H1 (cell line): ENCODE measurements around the gene PDGFD. TPM values are rescaled to one million over a fixed set of nuclear protein-coding genes. Genes with fewer than 3 reads are reported as not detected.

Experiments used
- BCL11A ChIP-seq, 2 experiments: IDR thresholded peaks; one replicate each; pipeline ENCODE4 v1.6.1; 2011; ENCODE audit warnings: low read depth in 2 of 2, low read length in 2 of 2, mild to moderate bottlenecking in 2 of 2
- CBX5 ChIP-seq: fragments of 300-800, 300-1000 bp; sonication (generic); IDR thresholded peaks from 2 replicates; pipeline ENCODE4 v1.7.1; 2016; ENCODE audit warnings: antibody characterized with exemption, low read length, low read depth
- CHD7 ChIP-seq: fragments of 300-600 bp; sonication (generic); IDR thresholded peaks from 2 replicates; pipeline ENCODE4 v1.7.1; 2012; ENCODE audit warnings: low read length, moderate library complexity, mild to moderate bottlenecking, inconsistent platforms; ENCODE audit not compliant: insufficient replicate concordance
- FOSL1 ChIP-seq: IDR thresholded peaks from 2 replicates; pipeline ENCODE4 v1.6.1; 2011; ENCODE audit warnings: mild to moderate bottlenecking, low read depth, low read length, moderate library complexity; ENCODE audit not compliant: insufficient read depth
- KDM5A ChIP-seq: fragments of 200-600 bp; IDR thresholded peaks from 2 replicates; pipeline ENCODE4 v1.7.1; 2012; ENCODE audit warnings: mild to moderate bottlenecking, low read length, inconsistent platforms, mixed read lengths
- MAX ChIP-seq: IDR thresholded peaks from 2 replicates; pipeline ENCODE4 v1.6.1; 2012; ENCODE audit warnings: inconsistent platforms
- POU5F1 ChIP-seq: IDR thresholded peaks from 2 replicates; pipeline ENCODE4 v1.6.1; 2011; ENCODE audit warnings: low read depth, mild to moderate bottlenecking, low read length, moderate library complexity
- TAF1 ChIP-seq: IDR thresholded peaks from 2 replicates; pipeline ENCODE4 v1.6.1; 2011; ENCODE audit warnings: mild to moderate bottlenecking, low read depth, low read length
- ZNF274 ChIP-seq: IDR thresholded peaks from 2 replicates; pipeline ENCODE4 v1.7.0; 2012; ENCODE audit warnings: low read length, borderline replicate concordance; ENCODE audit errors: extremely low read depth
- polyA plus RNA-seq, 7 experiments: library from polyadenylated mRNA; depleted of rRNA in 3 of 7; stranded (reverse) in 5 of 7; unstranded in 2 of 7; fragments of >200 nt in 5 of 7; fragments of 200-250 nt in 2 of 7; gene quantifications; 1 replicate in 5 of 7; 2 replicates in 1 of 7; 4 replicates in 1 of 7; pipeline versions ENCODE4 v1.2.1 to v1.2.3, GENCODE V29; 2011 to 2013; ENCODE audit warnings: missing spikeins in 2 of 7, mixed read lengths in 2 of 7
- total RNA-seq: library from RNA; stranded (reverse); fragmentation: NEBNext Ultra II Directional; extraction: Animal tissue kit (Norgen Biotek cat#: 25700); gene quantifications from 2 replicates; pipeline ENCODE4 v1.2.1, GENCODE V29; 2021

The PDGFD gene
- total and polyA plus RNA-seq, 2 of the 8 experiments (the other 6 are each of a cell fraction or from before 2014, with no cell fraction given) = 1.1 to 3.9 TPM

GRCh38 chr11:104161751-104162450 is 2.0 kb downstream of the PDGFD start (continued):
- no peak for TF ChIP-seq CHD7
- no peak for TF ChIP-seq ZNF274
- no peak for TF ChIP-seq FOSL1
- TF ChIP-seq KDM5A = no peak
- no peak for TF ChIP-seq BCL11A (IDR thresholded peaks at IDR 0.05; ENCODE audit: low read depth in 2 of 2, low read length in 2 of 2)
- no peak for TF ChIP-seq CBX5
- TF ChIP-seq POU5F1 = no peak
- no peak for TF ChIP-seq TAF1
- no peak for TF ChIP-seq MAX
